Astrocyte (in vitro differentiated cells and primary cell): Measurements from ENCODE around the gene CHCHD3. TPM values are rescaled to one million over a fixed set of nuclear protein-coding genes. Genes with fewer than 3 reads are reported as not detected.

Source experiments
- DNase-seq: peaks from one replicate; pipeline ENCODE4 v3.0.0-alpha.2; 2010; ENCODE audit warnings: low read depth
- FAIRE-seq: peaks from 2 replicates; lab custom pipeline; 2011; peaks lifted over from hg19 to GRCh38; lab: Jason Lieb, UNC
- H2AFZ ChIP-seq: 2 replicates; pipeline ENCODE4 v1.6.0; 2012; ENCODE audit warnings: low read depth, low read length, inconsistent platforms
- H3K27ac ChIP-seq: 2 replicates; pipeline ENCODE4 v1.5.1; 2011; ENCODE audit warnings: low read depth, low read length, inconsistent platforms
- H3K27me3 ChIP-seq: 2 replicates; pipeline ENCODE4 v1.6.0; 2011; ENCODE audit warnings: low read length, inconsistent platforms; ENCODE audit not compliant: insufficient read depth
- H3K36me3 ChIP-seq: 2 replicates; pipeline ENCODE4 v1.5.1; 2011; ENCODE audit warnings: low read length, inconsistent platforms; ENCODE audit not compliant: insufficient read depth
- H3K4me1 ChIP-seq: 2 replicates; pipeline ENCODE4 v1.5.1; 2011; ENCODE audit warnings: low read length, inconsistent platforms; ENCODE audit not compliant: insufficient read depth
- H3K4me2 ChIP-seq: 2 replicates; pipeline ENCODE4 v1.6.0; 2012; ENCODE audit warnings: low read length, inconsistent platforms
- H3K4me3 ChIP-seq: 2 replicates; pipeline ENCODE4 v1.5.1; 2011; ENCODE audit warnings: low read depth, mild to moderate bottlenecking, low read length, inconsistent platforms; ENCODE audit not compliant: insufficient read depth
- H3K79me2 ChIP-seq: 2 replicates; pipeline ENCODE4 v1.6.0; 2012; ENCODE audit warnings: mild to moderate bottlenecking, low read length, inconsistent platforms; ENCODE audit not compliant: insufficient read depth
- H3K9ac ChIP-seq: 2 replicates; pipeline ENCODE4 v1.6.0; 2012; ENCODE audit warnings: mild to moderate bottlenecking, low read length, inconsistent platforms
- H3K9me3 ChIP-seq: 2 replicates; pipeline ENCODE4 v1.5.1; 2012; ENCODE audit warnings: low read depth, mild to moderate bottlenecking, low read length, inconsistent platforms; ENCODE audit not compliant: insufficient read depth
- H4K20me1 ChIP-seq: 2 replicates; pipeline ENCODE4 v1.6.0; 2012; ENCODE audit warnings: low read length, inconsistent platforms; ENCODE audit not compliant: insufficient read depth
- H3K27ac Mint-ChIP-seq: one replicate; pipeline ENCODE4 v1.8.0; 2021; ENCODE audit warnings: mild to moderate bottlenecking, mixed read lengths; ENCODE audit not compliant: unreplicated experiment
- H3K27me3 Mint-ChIP-seq: one replicate; pipeline ENCODE4 v1.8.0; 2021; ENCODE audit warnings: low read depth, mixed read lengths; ENCODE audit not compliant: unreplicated experiment
- H3K36me3 Mint-ChIP-seq: one replicate; pipeline ENCODE4 v1.8.0; 2021; ENCODE audit warnings: low read depth, mixed read lengths; ENCODE audit not compliant: unreplicated experiment
- H3K4me1 Mint-ChIP-seq: one replicate; pipeline ENCODE4 v1.8.0; 2021; ENCODE audit warnings: low read depth, mixed read lengths; ENCODE audit not compliant: unreplicated experiment
- H3K4me3 Mint-ChIP-seq: one replicate; pipeline ENCODE4 v1.8.0; 2021; ENCODE audit warnings: mild to moderate bottlenecking, moderate library complexity, mixed read lengths; ENCODE audit not compliant: unreplicated experiment
- H3K9me3 Mint-ChIP-seq: one replicate; pipeline ENCODE4 v1.8.0; 2021; ENCODE audit warnings: mild to moderate bottlenecking, mixed read lengths; ENCODE audit not compliant: unreplicated experiment
- CTCF ChIP-seq: IDR thresholded peaks from 2 replicates; pipeline ENCODE4 v1.5.1; 2011; ENCODE audit warnings: low read depth, mild to moderate bottlenecking, inconsistent platforms, low read length, moderate library complexity; ENCODE audit not compliant: insufficient read depth
- EZH2 ChIP-seq: IDR thresholded peaks from 2 replicates; pipeline ENCODE4 v1.6.1; 2012; ENCODE audit warnings: mild to moderate bottlenecking, low read length, inconsistent platforms; ENCODE audit not compliant: insufficient read depth
- total RNA-seq: library from RNA; stranded (reverse); gene quantifications from 2 replicates; pipeline ENCODE4 v1.2.1, GENCODE V29; 2021

CHCHD3 gene
- total RNA-seq, 1 donor from 2014 or later: 63.1 TPM

DNA sequence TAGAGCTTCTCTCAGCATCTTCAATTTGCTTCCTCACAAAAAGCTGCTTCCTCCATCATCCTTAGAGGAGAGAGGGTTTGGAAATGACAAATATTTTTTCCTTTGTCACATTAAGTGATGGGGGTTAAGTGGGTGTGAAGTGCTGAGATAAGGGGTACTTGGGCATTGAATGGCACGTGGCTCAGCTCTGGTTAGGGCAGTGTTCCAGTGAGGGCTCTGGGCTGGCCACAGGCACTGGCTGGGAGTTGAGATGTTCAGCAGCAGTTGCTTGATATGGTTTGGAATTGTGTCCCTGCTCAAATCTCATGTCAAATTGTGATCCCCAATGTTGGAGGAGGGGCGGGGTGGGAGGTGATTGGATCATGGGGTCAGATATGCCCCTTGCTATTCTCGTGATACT, 33.7 kb upstream of the CHCHD3 start:
- no peaks in the 10 kb centered on the region for H3K4me1 ChIP-seq
- no peaks in the 10 kb centered on the region for H3K36me3 Mint-ChIP-seq
- no peaks in the 10 kb centered on the region for H3K9me3 ChIP-seq
- H3K27ac Mint-ChIP-seq: no peak overlapping the region
- no peak for TF ChIP-seq CTCF
- TF ChIP-seq EZH2: no peak
- H3K27me3 ChIP-seq: peaks cover 9% of the 10 kb centered on the region
- FAIRE-seq: no peak
- no peak for DNase-seq
- H3K27ac ChIP-seq: no peak overlapping the region
- H3K4me3 Mint-ChIP-seq: no peak overlapping the region
- no peaks in the 10 kb centered on the region for H4K20me1 ChIP-seq
- no peaks in the 10 kb centered on the region for H3K36me3 ChIP-seq
- peaks cover 20% of the 10 kb centered on the region for H3K27me3 Mint-ChIP-seq
- H3K4me2 ChIP-seq: no peak overlapping the region
- H3K9me3 Mint-ChIP-seq: peaks cover under 1% of the 10 kb centered on the region
- H3K4me3 ChIP-seq: no peak overlapping the region
- no peak overlapping the region for H3K9ac ChIP-seq
- H3K4me1 Mint-ChIP-seq: no peaks in the 10 kb centered on the region
- H3K79me2 ChIP-seq: no peaks in the 10 kb centered on the region
- H2AFZ ChIP-seq: no peak overlapping the region

DNA sequence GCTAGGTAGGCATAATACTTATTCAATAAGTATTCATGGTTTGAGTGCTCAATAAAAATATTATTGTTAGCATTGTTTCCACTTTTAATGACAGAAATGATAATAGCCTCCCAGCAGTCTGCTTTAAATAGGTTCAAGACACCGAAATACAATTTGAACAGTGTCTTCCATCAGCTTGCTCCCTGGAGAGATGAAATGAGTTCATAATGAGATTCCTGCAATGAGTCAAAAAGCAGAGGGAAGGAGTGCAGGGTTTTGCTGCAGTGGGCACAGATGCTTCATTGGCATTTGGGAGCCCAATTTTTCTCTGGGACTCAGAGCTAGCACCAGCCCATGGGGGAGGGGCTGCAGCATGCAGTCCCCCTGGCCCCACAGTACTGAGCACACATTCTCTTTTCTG, 32.6 kb upstream of the CHCHD3 start:
- Mint-ChIP-seq H3K4me1 (no peaks in the 10 kb centered on the region), H3K36me3 (no peaks in the 10 kb centered on the region), H3K4me3 (no peak overlapping the region), H3K9me3 (peaks cover 2% of the 10 kb centered on the region), H3K27ac (no peak overlapping the region), H3K27me3 (peaks cover 20% of the 10 kb centered on the region)
- Histone ChIP-seq H4K20me1 (no peaks in the 10 kb centered on the region), H3K4me1 (no peaks in the 10 kb centered on the region), H3K79me2 (no peaks in the 10 kb centered on the region), H3K27ac (no peak overlapping the region), H3K27me3 (peaks cover 9% of the 10 kb centered on the region), H3K4me2 (no peak overlapping the region), H2AFZ (no peak overlapping the region), H3K9me3 (no peaks in the 10 kb centered on the region), H3K4me3 (no peak overlapping the region), H3K9ac (no peak overlapping the region), H3K36me3 (no peaks in the 10 kb centered on the region)
- TF ChIP-seq EZH2 (no peak), CTCF (no peak)
- FAIRE-seq (no peak), DNase-seq (no peak)

- Histone ChIP-seq H2AFZ (no peak overlapping the region), H3K79me2 (no peaks in the 10 kb centered on the region), H3K27ac (no peak overlapping the region), H3K4me3 (no peak overlapping the region), H3K9me3 (no peaks in the 10 kb centered on the region), H4K20me1 (no peaks in the 10 kb centered on the region), H3K36me3 (no peaks in the 10 kb centered on the region), H3K4me2 (no peak overlapping the region), H3K4me1 (no peaks in the 10 kb centered on the region), H3K9ac (no peak overlapping the region), H3K27me3 (peaks cover 9% of the 10 kb centered on the region)
- Mint-ChIP-seq H3K4me3 (no peak overlapping the region), H3K9me3 (peaks cover 7% of the 10 kb centered on the region), H3K27me3 (peaks cover 20% of the 10 kb centered on the region), H3K27ac (no peak overlapping the region), H3K36me3 (no peaks in the 10 kb centered on the region), H3K4me1 (no peaks in the 10 kb centered on the region)
- TF ChIP-seq CTCF: no peak
- no peak for TF ChIP-seq EZH2
- no peak for DNase-seq
- FAIRE-seq: no peak
Measured at GRCh38 chr7:133112976-133113375, 31.1 kb upstream of the CHCHD3 start.
